T-helper 2 cell treated with Interferon-gamma antibody and Interleukin-4, amounts not matched to agents 5 μg/mL and 100 μg/mL, for 36 hours (primary cell): Measurements from ENCODE around the gene ARHGAP4.
A peak's percentile ranks its signal among the peaks of the same experiment; 100 is the strongest.

Experiments used
- DNase-seq: peaks from one replicate; pipeline ENCODE4 v3.0.0; 2021; ENCODE audit warnings: low spot score
- H3K27ac Mint-ChIP-seq: one replicate; pipeline ENCODE4 v1.8.0; 2021; ENCODE audit warnings: mild to moderate bottlenecking, mixed read lengths
- H3K27me3 Mint-ChIP-seq: one replicate; pipeline ENCODE4 v1.8.0; 2021; ENCODE audit warnings: low read depth, mixed read lengths
- H3K36me3 Mint-ChIP-seq: one replicate; pipeline ENCODE4 v1.8.0; 2021; ENCODE audit warnings: low read depth, mixed read lengths
- H3K4me1 Mint-ChIP-seq: one replicate; pipeline ENCODE4 v1.8.0; 2021; ENCODE audit warnings: low read depth, mixed read lengths
- H3K4me3 Mint-ChIP-seq: one replicate; pipeline ENCODE4 v1.8.0; 2022; ENCODE audit warnings: mild to moderate bottlenecking, moderate library complexity, mixed read lengths
- H3K9me3 Mint-ChIP-seq: one replicate; pipeline ENCODE4 v1.8.0; 2021; ENCODE audit warnings: mixed read lengths

Gene ARHGAP4

GRCh38 chrX:153930011-153930910 is 4.2 kb upstream of the ARHGAP4 start:
- H3K4me1 Mint-ChIP-seq, result peaks cover 17% of the 10 kb centered on the region
- DNase-seq, result no peak
- peaks cover 16% of the 10 kb centered on the region for H3K36me3 Mint-ChIP-seq
- no peaks in the 10 kb centered on the region for H3K27me3 Mint-ChIP-seq
- H3K4me3 Mint-ChIP-seq, result peak overlapping the region; percentile 18
- H3K9me3 Mint-ChIP-seq, result no peaks in the 10 kb centered on the region
- peak overlapping the region; percentile 55 for H3K27ac Mint-ChIP-seq

GRCh38 chrX:153929576-153929975 is 3.5 kb upstream of the ARHGAP4 start:
- H3K4me1 Mint-ChIP-seq, result peaks cover 17% of the 10 kb centered on the region
- no peaks in the 10 kb centered on the region for H3K9me3 Mint-ChIP-seq
- H3K36me3 Mint-ChIP-seq, result peaks cover 21% of the 10 kb centered on the region
- H3K27ac Mint-ChIP-seq, result no peak overlapping the region
- H3K27me3 Mint-ChIP-seq, result no peaks in the 10 kb centered on the region
- peak overlapping the region; percentile 69 for H3K4me3 Mint-ChIP-seq
- DNase-seq, result no peak

- H3K4me1 Mint-ChIP-seq, result peaks cover 13% of the 10 kb centered on the region
- H3K4me3 Mint-ChIP-seq, result peak overlapping the region; percentile 69
- H3K27ac Mint-ChIP-seq, result peak overlapping the region; percentile 77
- H3K36me3 Mint-ChIP-seq, result peaks cover 28% of the 10 kb centered on the region
- no peak for DNase-seq
- no peaks in the 10 kb centered on the region for H3K9me3 Mint-ChIP-seq
- no peaks in the 10 kb centered on the region for H3K27me3 Mint-ChIP-seq
Measured at GRCh38 chrX:153928846-153929245, 2.8 kb upstream of the ARHGAP4 start.

GRCh38 chrX:153927922-153928760 is 2.1 kb upstream of the ARHGAP4 start:
- Mint-ChIP-seq H3K4me3 (peak overlapping the region; percentile 90), H3K27me3 (no peaks in the 10 kb centered on the region), H3K27ac (peak overlapping the region; percentile 97), H3K36me3 (peaks cover 35% of the 10 kb centered on the region), H3K4me1 (peaks cover 16% of the 10 kb centered on the region), H3K9me3 (no peaks in the 10 kb centered on the region)
- peak; percentile 94 for DNase-seq

GRCh38 chrX:153927672-153927921 is 1.5 kb upstream of the ARHGAP4 start:
- H3K27me3 Mint-ChIP-seq, result no peaks in the 10 kb centered on the region
- H3K4me3 Mint-ChIP-seq, result peak overlapping the region; percentile 90
- H3K9me3 Mint-ChIP-seq, result no peaks in the 10 kb centered on the region
- no peak for DNase-seq
- peaks cover 36% of the 10 kb centered on the region for H3K36me3 Mint-ChIP-seq
- H3K27ac Mint-ChIP-seq, result peak overlapping the region; percentile 97
- H3K4me1 Mint-ChIP-seq, result peaks cover 20% of the 10 kb centered on the region

- peak; percentile 71 for DNase-seq
- H3K4me1 Mint-ChIP-seq, result peaks cover 24% of the 10 kb centered on the region
- peaks cover 40% of the 10 kb centered on the region for H3K36me3 Mint-ChIP-seq
- peak overlapping the region; percentile 90 for H3K4me3 Mint-ChIP-seq
- H3K27me3 Mint-ChIP-seq, result no peaks in the 10 kb centered on the region
- H3K9me3 Mint-ChIP-seq, result no peaks in the 10 kb centered on the region
- peak overlapping the region; percentile 97 for H3K27ac Mint-ChIP-seq
Measured at GRCh38 chrX:153926858-153927671, 1.0 kb upstream of the ARHGAP4 start.

GRCh38 chrX:153926552-153926857 is 441 bp upstream of the ARHGAP4 start:
- Mint-ChIP-seq H3K36me3 (peaks cover 37% of the 10 kb centered on the region), H3K4me3 (peak overlapping the region; percentile 90), H3K27me3 (no peaks in the 10 kb centered on the region), H3K27ac (peak overlapping the region; percentile 97), H3K4me1 (peaks cover 25% of the 10 kb centered on the region), H3K9me3 (no peaks in the 10 kb centered on the region)
- DNase-seq, result no peak

GRCh38 chrX:153925387-153925738 is 701 bp downstream of the ARHGAP4 start:
- Mint-ChIP-seq H3K4me1 (peaks cover 25% of the 10 kb centered on the region), H3K27ac (peak overlapping the region; percentile 93), H3K27me3 (no peaks in the 10 kb centered on the region), H3K9me3 (no peaks in the 10 kb centered on the region), H3K36me3 (peaks cover 34% of the 10 kb centered on the region), H3K4me3 (peak overlapping the region; percentile 98)
- no peak for DNase-seq

- no peaks in the 10 kb centered on the region for H3K9me3 Mint-ChIP-seq
- H3K27ac Mint-ChIP-seq, result peak overlapping the region; percentile 93
- no peak for DNase-seq
- peaks cover 28% of the 10 kb centered on the region for H3K4me1 Mint-ChIP-seq
- peak overlapping the region; percentile 98 for H3K4me3 Mint-ChIP-seq
- H3K36me3 Mint-ChIP-seq, result peaks cover 38% of the 10 kb centered on the region
- no peaks in the 10 kb centered on the region for H3K27me3 Mint-ChIP-seq
Measured at GRCh38 chrX:153924149-153924861, 1.8 kb downstream of the ARHGAP4 start.

- Mint-ChIP-seq H3K4me3 (peak overlapping the region; percentile 98), H3K36me3 (peaks cover 39% of the 10 kb centered on the region), H3K27ac (peak overlapping the region; percentile 26), H3K27me3 (no peaks in the 10 kb centered on the region), H3K4me1 (peaks cover 21% of the 10 kb centered on the region), H3K9me3 (no peaks in the 10 kb centered on the region)
- DNase-seq, result no peak
Measured at GRCh38 chrX:153922932-153923857, 2.9 kb downstream of the ARHGAP4 start.

- peak overlapping the region; percentile 98 for H3K4me3 Mint-ChIP-seq
- peaks cover 47% of the 10 kb centered on the region for H3K36me3 Mint-ChIP-seq
- peaks cover 16% of the 10 kb centered on the region for H3K4me1 Mint-ChIP-seq
- no peaks in the 10 kb centered on the region for H3K27me3 Mint-ChIP-seq
- peak overlapping the region; percentile 68 for H3K27ac Mint-ChIP-seq
- no peaks in the 10 kb centered on the region for H3K9me3 Mint-ChIP-seq
- DNase-seq, result no peak
Measured at GRCh38 chrX:153921511-153922446, 4.3 kb downstream of the ARHGAP4 start.

- Mint-ChIP-seq H3K4me3 (no peak overlapping the region), H3K9me3 (no peaks in the 10 kb centered on the region), H3K4me1 (peaks cover 16% of the 10 kb centered on the region), H3K36me3 (peaks cover 50% of the 10 kb centered on the region), H3K27me3 (no peaks in the 10 kb centered on the region), H3K27ac (no peak overlapping the region)
- DNase-seq, result no peak
Measured at GRCh38 chrX:153921070-153921469, 5.0 kb downstream of the ARHGAP4 start.
